Colonic mucosa (tissue), 4 donors: ENCODE measurements around the gene SPIB. TPM values are rescaled to one million over a fixed set of nuclear protein-coding genes. Genes with fewer than 3 reads are reported as not detected.

Experiments used
- DNase-seq: peaks from one replicate; pipeline ENCODE4 v3.0.0-alpha.2; 2020
- H3K27ac ChIP-seq: fragments of 200-600 bp; one replicate; pipeline ENCODE4 v1.8.0; 2021
- H3K27me3 ChIP-seq: fragments of 200-600 bp; one replicate; pipeline ENCODE4 v1.8.0; 2021
- H3K36me3 ChIP-seq: fragments of 200-600 bp; one replicate; pipeline ENCODE4 v1.8.0; 2021
- H3K4me1 ChIP-seq: fragments of 200-600 bp; one replicate; pipeline ENCODE4 v1.8.0; 2021; ENCODE audit warnings: mild to moderate bottlenecking
- H3K4me3 ChIP-seq: fragments of 200-600 bp; one replicate; pipeline ENCODE4 v1.8.0; 2021
- H3K9ac ChIP-seq, 2 donors: one replicate each; pipeline ENCODE4 v1.7.0; 2013; ENCODE audit warnings: control low read depth in 2 of 2, low read depth in 2 of 2, low read length in 2 of 2
- H3K9me3 ChIP-seq: fragments of 200-600 bp; one replicate; pipeline ENCODE4 v1.8.0; 2021
- CTCF ChIP-seq: fragments of 200-600 bp; IDR thresholded peaks from one replicate; pipeline ENCODE4 v1.8.0; 2022; ENCODE audit warnings: antibody characterized with exemption, mild to moderate bottlenecking
- intact Hi-C: fragments of 100-400 bp; cut with DNase I; formaldehyde crosslinking; loops from one replicate; pipeline ENCODE4 v1.14.1; 2022
- total RNA-seq, 2 donors: library from RNA; stranded (reverse); fragmentation: NEBNext Ultra II Directional in 1 of 2; extraction: Animal tissue kit (Norgen Biotek cat#: 25700) in 1 of 2; gene quantifications; one replicate each; pipeline ENCODE4 v1.2.1, GENCODE V29; 2021
- donor health status: healthy.
- donor health status: DM: no; HTN: no; CAD: no.
- donor health status: DM: no; HTN: no; CAD: no.

Gene SPIB
- total RNA-seq, 2 donors from 2014 or later, result 32.5 to 46.0 TPM

DNA sequence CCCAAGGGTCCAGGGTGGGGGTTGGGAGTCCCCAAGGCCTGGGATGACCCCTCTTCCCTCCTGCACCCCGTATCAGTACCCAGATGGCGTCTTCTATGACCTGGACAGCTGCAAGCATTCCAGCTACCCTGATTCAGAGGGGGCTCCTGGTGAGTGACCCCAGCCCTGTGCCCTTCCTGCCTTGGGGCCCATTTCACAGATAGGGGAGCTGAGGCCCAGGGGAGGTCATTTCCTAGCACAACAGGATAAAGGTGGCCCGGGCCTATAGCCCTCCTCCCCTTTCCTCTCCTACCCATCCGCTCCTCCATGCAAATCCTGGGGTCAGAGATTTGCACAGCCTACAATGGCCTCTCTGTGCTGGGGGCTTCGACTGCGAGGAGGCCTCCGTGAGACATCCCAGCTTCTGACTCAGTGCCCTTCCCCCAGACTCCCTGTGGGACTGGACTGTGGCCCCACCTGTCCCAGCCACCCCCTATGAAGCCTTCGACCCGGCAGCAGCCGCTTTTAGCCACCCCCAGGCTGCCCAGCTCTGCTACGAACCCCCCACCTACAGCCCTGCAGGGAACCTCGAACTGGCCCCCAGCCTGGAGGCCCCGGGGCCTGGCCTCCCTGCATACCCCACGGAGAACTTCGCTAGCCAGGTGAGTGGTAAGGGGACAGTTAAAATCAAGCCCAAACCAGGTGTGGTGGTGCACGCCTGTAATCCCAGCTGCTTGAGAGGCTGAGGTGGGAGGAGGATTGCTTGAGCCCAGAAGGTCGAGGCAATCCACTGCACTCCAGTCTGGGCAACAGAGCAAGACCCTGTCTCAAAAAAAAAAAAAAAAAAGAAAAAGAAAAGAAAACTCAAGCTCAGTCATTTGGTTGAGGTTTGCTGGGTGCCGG, 3.9 kb downstream of the SPIB start:
- TF ChIP-seq CTCF, result no peak
- H3K9me3 ChIP-seq, result no peaks in the 10 kb centered on the region
- no peak overlapping the region for H3K9ac ChIP-seq
- intact Hi-C loops, result no loop called here
- no peak overlapping the region for H3K27ac ChIP-seq
- no peak overlapping the region for H3K4me3 ChIP-seq
- no peak for DNase-seq
- peaks cover 25% of the 10 kb centered on the region for H3K27me3 ChIP-seq
- H3K36me3 ChIP-seq, result no peaks in the 10 kb centered on the region
- no peaks in the 10 kb centered on the region for H3K4me1 ChIP-seq

- Histone ChIP-seq H3K9me3 (no peaks in the 10 kb centered on the region), H3K9ac (no peak overlapping the region), H3K4me1 (no peaks in the 10 kb centered on the region), H3K36me3 (no peaks in the 10 kb centered on the region), H3K27me3 (peaks cover 19% of the 10 kb centered on the region), H3K27ac (no peak overlapping the region), H3K4me3 (no peak overlapping the region)
- DNase-seq, result no peak
- TF ChIP-seq CTCF, result no peak
- intact Hi-C loops, result no loop called here
Measured at GRCh38 chr19:50423279-50424113, 4.8 kb downstream of the SPIB start.

DNA sequence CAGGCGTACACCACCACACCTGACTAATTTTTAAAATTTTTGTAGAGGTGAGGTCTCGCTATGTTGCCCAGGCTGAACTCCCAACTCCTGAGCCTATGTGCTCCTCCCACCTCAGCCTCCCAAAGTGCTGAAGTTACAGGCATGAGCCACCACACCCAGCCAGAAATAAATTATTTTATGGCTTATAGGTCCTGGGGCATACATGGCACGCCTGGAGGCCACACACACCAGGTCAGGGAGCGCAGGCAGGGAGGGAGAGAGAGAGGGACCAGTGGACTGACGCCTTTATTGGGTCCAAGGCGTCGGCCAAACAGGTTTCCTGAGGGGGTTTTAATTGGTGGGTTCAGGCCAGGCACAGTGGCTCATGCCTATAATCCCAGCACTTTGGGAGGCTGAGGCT, 6.8 kb downstream of the SPIB start:
- no peak overlapping the region for H3K4me3 ChIP-seq
- H3K9ac ChIP-seq, result no peak overlapping the region
- intact Hi-C loops, result no loop called here
- H3K27ac ChIP-seq, result no peak overlapping the region
- TF ChIP-seq CTCF, result no peak
- no peaks in the 10 kb centered on the region for H3K36me3 ChIP-seq
- no peak for DNase-seq
- H3K4me1 ChIP-seq, result no peaks in the 10 kb centered on the region
- H3K27me3 ChIP-seq, result peaks cover 5% of the 10 kb centered on the region
- no peaks in the 10 kb centered on the region for H3K9me3 ChIP-seq

GRCh38 chr19:50427318-50427925, 8.7 kb downstream of the SPIB start:
- Histone ChIP-seq H3K27me3 (peaks cover 8% of the 10 kb centered on the region), H3K4me1 (no peaks in the 10 kb centered on the region), H3K27ac (no peak overlapping the region), H3K4me3 (no peak overlapping the region), H3K36me3 (no peaks in the 10 kb centered on the region), H3K9ac (peak overlapping the region; percentile 35 to 63), H3K9me3 (no peaks in the 10 kb centered on the region)
- no peak for DNase-seq
- intact Hi-C loops, result no loop called here
- TF ChIP-seq CTCF, result no peak

GRCh38 chr19:50427997-50428425, 9.3 kb downstream of the SPIB start:
- DNase-seq, result peak; percentile 78
- Histone ChIP-seq H3K27ac (no peak overlapping the region), H3K4me3 (peak overlapping the region; percentile 14), H3K36me3 (no peaks in the 10 kb centered on the region), H3K27me3 (peaks cover 13% of the 10 kb centered on the region), H3K4me1 (no peaks in the 10 kb centered on the region), H3K9ac (peak overlapping the region; percentile 35 to 63), H3K9me3 (no peaks in the 10 kb centered on the region)
- no peak for TF ChIP-seq CTCF
- intact Hi-C loops, result no loop called here
